IPS-18c (cell line): ENCODE data around the gene RNF181.

Experiments used
- H3K4me3 ChIP-seq: 2 replicates; pipeline ENCODE4 v1.7.0; 2013; ENCODE audit warnings: low read depth, mild to moderate bottlenecking, low read length, moderate library complexity; ENCODE audit not compliant: insufficient read depth
- H3K9me3 ChIP-seq: one replicate; pipeline ENCODE4 v1.6.1; 2013; ENCODE audit warnings: mild to moderate bottlenecking, low read length, moderate library complexity; ENCODE audit not compliant: control insufficient read depth, insufficient read depth

The RNF181 gene

GRCh38 chr2:85628658-85629057 lies 33.1 kb downstream of the RNF181 start:
- Histone ChIP-seq H3K9me3 (no peaks in the 10 kb centered on the region), H3K4me3 (no peak overlapping the region)

GRCh38 chr2:85631316-85631715 lies 35.8 kb downstream of the RNF181 start:
- no peaks in the 10 kb centered on the region for H3K9me3 ChIP-seq
- no peak overlapping the region for H3K4me3 ChIP-seq

- Histone ChIP-seq H3K9me3 (no peaks in the 10 kb centered on the region), H3K4me3 (no peak overlapping the region)
These were observed 39.5 kb downstream of the RNF181 start for GRCh38 chr2:85635011-85635410.

GRCh38 chr2:85635636-85636035 lies 40.1 kb downstream of the RNF181 start:
- no peak overlapping the region for H3K4me3 ChIP-seq
- H3K9me3 ChIP-seq: no peaks in the 10 kb centered on the region

GRCh38 chr2:85642725-85643124 lies 47.2 kb downstream of the RNF181 start:
- no peaks in the 10 kb centered on the region for H3K9me3 ChIP-seq
- no peak overlapping the region for H3K4me3 ChIP-seq

GRCh38 chr2:85644909-85645308 lies 49.4 kb downstream of the RNF181 start:
- no peak overlapping the region for H3K4me3 ChIP-seq
- H3K9me3 ChIP-seq: no peaks in the 10 kb centered on the region

- Histone ChIP-seq H3K4me3 (no peak overlapping the region), H3K9me3 (no peaks in the 10 kb centered on the region)
These were observed 50.6 kb downstream of the RNF181 start for GRCh38 chr2:85646166-85646565.
